WI38 (cell line): ENCODE data around the gene EFHD2.
"Not testable (repeated sequence)": the region's sequence is repeated elsewhere in the genome, so short reads cannot be mapped to it uniquely, and the experiment has no call there.

Source experiments
- H3K4me3 ChIP-seq: 2 replicates; pipeline ENCODE4 v1.5.1; 2011; ENCODE audit warnings: low read depth, mild to moderate bottlenecking, control low read depth, low read length
- TF ChIP-seq, protein P1 (sequence below): IDR thresholded peaks from 2 replicates; pipeline ENCODE4 v1.5.1; 2012; ENCODE audit warnings: low read depth, mild to moderate bottlenecking, control low read depth, low read length

The EFHD2 gene

GRCh38 chr1:15465674-15466073 is 56.0 kb downstream of the EFHD2 start:
- TF ChIP-seq, protein P1, sequence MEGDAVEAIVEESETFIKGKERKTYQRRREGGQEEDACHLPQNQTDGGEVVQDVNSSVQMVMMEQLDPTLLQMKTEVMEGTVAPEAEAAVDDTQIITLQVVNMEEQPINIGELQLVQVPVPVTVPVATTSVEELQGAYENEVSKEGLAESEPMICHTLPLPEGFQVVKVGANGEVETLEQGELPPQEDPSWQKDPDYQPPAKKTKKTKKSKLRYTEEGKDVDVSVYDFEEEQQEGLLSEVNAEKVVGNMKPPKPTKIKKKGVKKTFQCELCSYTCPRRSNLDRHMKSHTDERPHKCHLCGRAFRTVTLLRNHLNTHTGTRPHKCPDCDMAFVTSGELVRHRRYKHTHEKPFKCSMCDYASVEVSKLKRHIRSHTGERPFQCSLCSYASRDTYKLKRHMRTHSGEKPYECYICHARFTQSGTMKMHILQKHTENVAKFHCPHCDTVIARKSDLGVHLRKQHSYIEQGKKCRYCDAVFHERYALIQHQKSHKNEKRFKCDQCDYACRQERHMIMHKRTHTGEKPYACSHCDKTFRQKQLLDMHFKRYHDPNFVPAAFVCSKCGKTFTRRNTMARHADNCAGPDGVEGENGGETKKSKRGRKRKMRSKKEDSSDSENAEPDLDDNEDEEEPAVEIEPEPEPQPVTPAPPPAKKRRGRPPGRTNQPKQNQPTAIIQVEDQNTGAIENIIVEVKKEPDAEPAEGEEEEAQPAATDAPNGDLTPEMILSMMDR: no peak
- no peak overlapping the region for H3K4me3 ChIP-seq

DNA sequence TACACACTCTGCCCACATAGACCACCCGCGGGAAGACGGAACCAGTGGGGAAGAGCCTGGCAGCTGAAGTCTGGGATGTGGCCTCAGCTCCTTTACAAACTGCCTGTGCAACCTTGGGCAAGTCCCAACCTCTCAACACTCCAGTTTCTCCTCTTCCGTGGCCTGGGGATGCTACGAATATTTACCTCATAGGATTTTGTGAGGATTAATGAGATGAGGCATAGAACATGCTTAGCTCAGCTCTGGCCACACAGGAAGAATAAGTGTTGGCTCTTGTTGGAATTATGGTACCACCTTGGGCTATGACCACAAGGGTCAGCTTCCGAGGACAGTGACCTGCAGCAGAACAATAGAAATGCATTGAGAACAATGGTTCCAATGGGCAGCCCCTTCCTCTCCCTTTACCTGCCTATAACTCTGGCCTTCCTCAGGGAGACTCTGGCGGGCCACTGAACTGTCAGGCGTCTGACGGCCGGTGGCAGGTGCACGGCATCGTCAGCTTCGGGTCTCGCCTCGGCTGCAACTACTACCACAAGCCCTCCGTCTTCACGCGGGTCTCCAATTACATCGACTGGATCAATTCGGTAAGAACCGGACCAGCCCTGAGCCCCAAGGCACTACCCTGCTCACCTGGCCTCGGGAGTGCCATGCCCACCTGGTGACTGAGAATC is 57.4 kb downstream of the EFHD2 start:
- not testable (repeated sequence) for H3K4me3 ChIP-seq

- TF ChIP-seq, protein P1: no peak
- H3K4me3 ChIP-seq: no peak overlapping the region
Measured at GRCh38 chr1:15468145-15468544, 58.5 kb downstream of the EFHD2 start.

GRCh38 chr1:15469361-15469760 is 59.7 kb downstream of the EFHD2 start:
- H3K4me3 ChIP-seq: no peak overlapping the region
- TF ChIP-seq, protein P1: no peak

- not testable (repeated sequence) for H3K4me3 ChIP-seq
Measured at GRCh38 chr1:15469821-15470448, 60.2 kb downstream of the EFHD2 start.

DNA sequence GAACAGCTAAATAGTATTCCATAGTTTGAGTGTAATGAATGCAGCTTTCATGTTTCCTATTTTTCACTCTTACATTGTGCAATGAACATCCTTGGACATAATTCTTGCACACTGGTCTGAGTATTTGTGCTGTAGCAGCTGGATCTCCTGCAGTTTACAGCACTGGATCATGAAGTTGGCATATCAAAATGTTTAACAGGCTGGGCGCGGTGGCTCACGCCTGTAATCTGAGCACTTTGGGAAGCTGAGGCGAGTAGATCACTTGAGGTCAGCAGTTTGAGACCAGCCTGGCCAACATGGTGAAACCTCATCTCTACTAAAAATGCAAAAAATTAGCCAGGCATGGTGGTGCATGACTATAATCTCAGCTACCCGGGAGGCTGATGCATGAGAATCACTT is 61.4 kb downstream of the EFHD2 start:
- not testable (repeated sequence) for H3K4me3 ChIP-seq

- not testable (repeated sequence) for H3K4me3 ChIP-seq
Measured at GRCh38 chr1:15471723-15472122, 62.0 kb downstream of the EFHD2 start.

DNA sequence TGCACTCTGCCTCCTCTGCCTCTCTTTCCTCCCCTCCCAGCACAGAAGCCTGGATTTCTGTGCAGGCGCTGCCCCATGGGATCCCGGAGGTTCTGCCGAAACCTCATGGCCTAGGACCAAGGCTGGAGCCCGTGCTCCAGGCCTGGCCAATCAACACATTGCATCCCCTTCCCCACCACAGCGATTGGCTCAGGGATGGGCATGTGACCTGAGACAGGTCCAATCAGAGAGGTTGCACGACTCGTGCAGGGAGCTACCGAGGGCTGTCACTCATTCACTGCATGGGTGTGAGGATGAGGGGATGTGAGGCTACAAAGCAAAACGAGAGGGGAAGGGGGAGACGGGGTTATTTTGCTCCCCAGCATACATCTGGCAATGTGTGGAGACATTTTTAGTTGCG is 62.9 kb downstream of the EFHD2 start:
- TF ChIP-seq, protein P1: no peak

DNA sequence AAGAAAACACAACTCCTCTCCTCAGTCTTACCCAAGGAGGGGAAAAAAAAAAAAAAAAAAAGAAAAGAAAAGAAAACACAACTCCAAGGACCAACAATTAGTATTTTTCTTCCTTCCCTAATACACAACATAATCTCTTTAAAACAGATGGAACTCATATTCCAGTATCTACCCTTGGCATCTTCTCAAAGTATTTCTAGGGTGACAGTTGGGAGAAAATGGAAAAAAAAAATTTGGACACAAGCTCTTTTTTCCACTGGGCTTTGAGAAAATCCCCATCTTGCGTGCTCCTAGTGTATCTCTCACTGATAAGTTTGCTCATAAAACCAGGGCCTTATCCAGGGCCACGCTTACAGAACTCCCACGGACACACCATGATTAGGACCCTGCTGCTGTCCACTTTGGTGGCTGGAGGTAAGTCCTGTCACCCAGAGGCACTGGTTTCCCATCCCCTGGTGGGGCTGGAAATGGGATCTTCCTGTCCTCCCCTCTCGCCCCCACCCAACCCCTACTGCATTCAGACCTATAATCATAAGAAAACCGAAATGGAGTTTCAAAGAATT is 66.1 kb downstream of the EFHD2 start, which contains the start of gene CELA2B:
TSS of gene CELA2B (plus strand) at position 353 of the 563 bp plus-strand sequence. CDS start at position 375, 22 bp downstream.
- TF ChIP-seq, protein P1: no peak
- no peak within 1 kb of the TSS for H3K4me3 ChIP-seq

More for the DNA sequence above, 62.9 kb downstream of the EFHD2 start:
- H3K4me3 ChIP-seq: no peak overlapping the region
